Measurements from ENCODE around the gene CFAP410.

The CFAP410 gene

GRCh38 chr21:44329971-44330681, 9.1 kb downstream of the CFAP410 start:
- no peaks in the 10 kb centered on the region for H3K27me3 Mint-ChIP-seq
- no peak overlapping the region for H3K27ac Mint-ChIP-seq
- no peaks in the 10 kb centered on the region for H3K36me3 Mint-ChIP-seq
- H3K9me3 Mint-ChIP-seq = no peaks in the 10 kb centered on the region
- H3K4me1 Mint-ChIP-seq = no peaks in the 10 kb centered on the region
- no peak overlapping the region for H3K4me3 Mint-ChIP-seq

GRCh38 chr21:44329086-44329889, 9.9 kb downstream of the CFAP410 start:
- Mint-ChIP-seq H3K9me3 (no peaks in the 10 kb centered on the region), H3K4me3 (no peak overlapping the region), H3K27me3 (no peaks in the 10 kb centered on the region), H3K4me1 (no peaks in the 10 kb centered on the region), H3K36me3 (no peaks in the 10 kb centered on the region), H3K27ac (peak overlapping the region; percentile 65)

- no peaks in the 10 kb centered on the region for H3K27me3 Mint-ChIP-seq
- H3K4me3 Mint-ChIP-seq = no peak overlapping the region
- no peaks in the 10 kb centered on the region for H3K4me1 Mint-ChIP-seq
- H3K27ac Mint-ChIP-seq = peak overlapping the region; percentile 65
- H3K9me3 Mint-ChIP-seq = no peaks in the 10 kb centered on the region
- H3K36me3 Mint-ChIP-seq = no peaks in the 10 kb centered on the region
Observed at GRCh38 chr21:44328242-44328895, 10.8 kb downstream of the CFAP410 start.

GRCh38 chr21:44327603-44327974, 11.6 kb downstream of the CFAP410 start:
- Mint-ChIP-seq H3K27ac (no peak overlapping the region), H3K4me1 (no peaks in the 10 kb centered on the region), H3K4me3 (no peak overlapping the region), H3K9me3 (no peaks in the 10 kb centered on the region), H3K36me3 (no peaks in the 10 kb centered on the region), H3K27me3 (no peaks in the 10 kb centered on the region)

GRCh38 chr21:44326716-44327602, 12.2 kb downstream of the CFAP410 start:
- H3K36me3 Mint-ChIP-seq = no peaks in the 10 kb centered on the region
- H3K4me1 Mint-ChIP-seq = no peaks in the 10 kb centered on the region
- H3K27ac Mint-ChIP-seq = no peak overlapping the region

GRCh38 chr21:44326272-44326647, 12.9 kb downstream of the CFAP410 start:
- Mint-ChIP-seq H3K4me3 (no peak overlapping the region), H3K9me3 (no peaks in the 10 kb centered on the region), H3K4me1 (no peaks in the 10 kb centered on the region), H3K27ac (no peak overlapping the region), H3K27me3 (no peaks in the 10 kb centered on the region), H3K36me3 (no peaks in the 10 kb centered on the region)

More at GRCh38 chr21:44326716-44327602, 12.2 kb downstream of the CFAP410 start:
- no peak overlapping the region for H3K4me3 Mint-ChIP-seq
- H3K9me3 Mint-ChIP-seq = no peaks in the 10 kb centered on the region
- H3K27me3 Mint-ChIP-seq = no peaks in the 10 kb centered on the region

- Mint-ChIP-seq H3K4me1 (no peaks in the 10 kb centered on the region), H3K27me3 (no peaks in the 10 kb centered on the region), H3K9me3 (no peaks in the 10 kb centered on the region), H3K4me3 (no peak overlapping the region), H3K27ac (no peak overlapping the region), H3K36me3 (no peaks in the 10 kb centered on the region)
Observed at GRCh38 chr21:44325386-44326271, 13.6 kb downstream of the CFAP410 start.

GRCh38 chr21:44324854-44325107, 14.4 kb downstream of the CFAP410 start:
- H3K36me3 Mint-ChIP-seq = no peaks in the 10 kb centered on the region

GRCh38 chr21:44324106-44324853, 14.9 kb downstream of the CFAP410 start:
- Mint-ChIP-seq H3K9me3 (no peaks in the 10 kb centered on the region), H3K4me1 (no peaks in the 10 kb centered on the region), H3K27ac (no peak overlapping the region), H3K27me3 (no peaks in the 10 kb centered on the region), H3K36me3 (no peaks in the 10 kb centered on the region), H3K4me3 (no peak overlapping the region)

More at GRCh38 chr21:44324854-44325107, 14.4 kb downstream of the CFAP410 start:
- Mint-ChIP-seq H3K4me3 (no peak overlapping the region), H3K27ac (no peak overlapping the region), H3K27me3 (no peaks in the 10 kb centered on the region), H3K4me1 (no peaks in the 10 kb centered on the region), H3K9me3 (no peaks in the 10 kb centered on the region)

GRCh38 chr21:44323591-44323990, 15.6 kb downstream of the CFAP410 start:
- Mint-ChIP-seq H3K27me3 (no peaks in the 10 kb centered on the region), H3K9me3 (no peaks in the 10 kb centered on the region), H3K27ac (no peak overlapping the region), H3K4me1 (no peaks in the 10 kb centered on the region), H3K36me3 (no peaks in the 10 kb centered on the region), H3K4me3 (no peak overlapping the region)

GRCh38 chr21:44322621-44323325, 16.4 kb downstream of the CFAP410 start:
- Mint-ChIP-seq H3K4me1 (no peaks in the 10 kb centered on the region), H3K36me3 (no peaks in the 10 kb centered on the region), H3K4me3 (no peak overlapping the region), H3K27ac (no peak overlapping the region), H3K9me3 (no peaks in the 10 kb centered on the region), H3K27me3 (no peaks in the 10 kb centered on the region)

- H3K27ac Mint-ChIP-seq = no peak overlapping the region
- H3K4me3 Mint-ChIP-seq = no peak overlapping the region
- H3K36me3 Mint-ChIP-seq = no peaks in the 10 kb centered on the region
- no peaks in the 10 kb centered on the region for H3K4me1 Mint-ChIP-seq
- H3K27me3 Mint-ChIP-seq = no peaks in the 10 kb centered on the region
- H3K9me3 Mint-ChIP-seq = no peaks in the 10 kb centered on the region
Observed at GRCh38 chr21:44321846-44322450, 17.2 kb downstream of the CFAP410 start.

- no peaks in the 10 kb centered on the region for H3K9me3 Mint-ChIP-seq
- no peaks in the 10 kb centered on the region for H3K36me3 Mint-ChIP-seq
- H3K27ac Mint-ChIP-seq = no peak overlapping the region
- no peaks in the 10 kb centered on the region for H3K27me3 Mint-ChIP-seq
- no peaks in the 10 kb centered on the region for H3K4me1 Mint-ChIP-seq
- H3K4me3 Mint-ChIP-seq = no peak overlapping the region
Observed at GRCh38 chr21:44320847-44321246, 18.3 kb downstream of the CFAP410 start.

Data from activated naive CD4-positive, alpha-beta T cell treated with anti-CD3 and anti-CD28 coated beads, Interleukin-2, amount 50 U/mL, for 24 hours (primary cell).